ENCODE measurements around the gene RHOH.
"Not testable (repeated sequence)": the region's sequence is repeated elsewhere in the genome, so short reads cannot be mapped to it uniquely, and the experiment has no call there.

RHOH gene

DNA sequence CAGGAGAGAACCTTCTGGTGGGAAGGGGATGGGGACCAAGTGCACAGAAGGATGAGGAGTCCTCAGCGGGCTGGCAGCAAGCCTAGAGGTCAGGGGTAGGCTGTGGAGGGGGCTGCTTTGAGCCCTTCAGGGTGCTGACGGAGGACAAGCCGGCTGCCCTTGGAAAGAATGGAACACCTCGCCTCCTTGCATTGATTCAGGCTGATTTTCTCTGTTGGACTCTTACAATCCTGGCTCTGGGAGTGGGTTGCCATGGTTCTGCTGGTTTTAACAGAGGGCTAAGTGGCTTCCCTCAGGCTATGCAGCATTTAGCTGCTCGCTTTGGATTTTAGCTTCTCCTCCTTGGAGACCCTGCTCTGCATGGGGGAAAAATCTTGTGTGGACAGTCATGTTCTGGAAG lies 88.9 kb downstream of the RHOH start:
- DNase-seq (ENCODE audit: insufficient read length, low spot score) = no peak

DNA sequence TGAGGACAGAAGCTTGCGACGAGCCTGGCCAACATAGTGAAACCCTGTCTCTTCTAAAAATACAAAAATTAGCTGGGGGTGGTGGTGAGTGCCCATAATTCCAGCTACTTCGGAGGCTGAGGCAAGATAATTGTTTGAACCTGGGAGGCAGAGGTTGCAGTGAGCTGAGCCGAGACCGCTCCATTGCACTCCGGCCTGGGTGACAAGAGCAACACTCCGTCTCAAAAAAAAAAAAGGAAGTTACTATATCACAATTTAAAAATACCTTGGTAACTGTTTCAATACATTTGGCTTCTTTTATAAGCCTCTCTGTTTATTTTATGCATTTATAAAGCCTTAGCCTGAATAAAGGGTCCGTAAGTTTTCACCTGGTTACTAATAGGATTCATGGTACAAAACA lies 91.7 kb downstream of the RHOH start:
- DNase-seq (ENCODE audit: insufficient read length, low spot score) = no peak

More for the DNA sequence above, 88.9 kb downstream of the RHOH start:
- no peak for FAIRE-seq

DNA sequence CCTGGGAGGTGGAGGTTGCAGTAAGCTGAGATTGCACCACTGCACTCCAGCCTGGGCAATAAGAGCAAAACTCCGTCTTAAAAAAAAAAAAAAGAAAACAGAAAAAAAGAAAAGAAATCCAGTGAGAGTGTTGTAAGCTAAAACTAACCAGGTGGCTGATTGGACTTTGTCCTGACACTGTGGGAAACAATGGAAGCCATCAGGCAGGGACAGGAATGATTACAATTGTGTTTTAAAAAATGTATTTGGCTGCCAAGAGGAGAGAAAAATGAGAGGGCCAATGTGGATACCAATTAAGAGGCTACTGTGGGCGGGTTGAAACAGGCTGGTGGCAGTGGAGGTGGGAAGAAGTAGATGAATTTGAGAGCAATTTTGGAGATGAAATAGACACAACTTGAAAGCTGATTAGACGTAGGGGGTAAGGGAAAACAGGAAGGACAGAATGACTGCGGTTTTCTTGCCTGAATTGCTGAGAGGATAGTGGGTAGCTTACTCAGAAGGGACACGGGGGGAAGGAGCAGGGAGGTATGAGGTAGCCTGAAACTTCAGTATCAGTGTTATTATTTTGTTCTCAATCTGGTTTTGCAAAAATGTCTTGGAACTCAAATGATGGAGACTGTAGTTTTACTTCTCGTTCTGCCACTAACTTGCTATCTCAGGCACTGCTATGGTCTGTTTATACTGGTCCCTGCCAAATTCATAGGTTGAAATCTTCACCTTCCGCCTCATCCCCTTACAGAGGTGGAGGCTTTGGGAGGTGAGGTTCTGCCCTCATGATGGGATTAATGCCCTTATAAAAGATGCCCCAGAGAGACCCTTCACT lies 92.7 kb downstream of the RHOH start:
- no peak for DNase-seq (ENCODE audit: insufficient read length, low spot score)
- FAIRE-seq = no peak

More for the DNA sequence above, 91.7 kb downstream of the RHOH start:
- FAIRE-seq = no peak

DNA sequence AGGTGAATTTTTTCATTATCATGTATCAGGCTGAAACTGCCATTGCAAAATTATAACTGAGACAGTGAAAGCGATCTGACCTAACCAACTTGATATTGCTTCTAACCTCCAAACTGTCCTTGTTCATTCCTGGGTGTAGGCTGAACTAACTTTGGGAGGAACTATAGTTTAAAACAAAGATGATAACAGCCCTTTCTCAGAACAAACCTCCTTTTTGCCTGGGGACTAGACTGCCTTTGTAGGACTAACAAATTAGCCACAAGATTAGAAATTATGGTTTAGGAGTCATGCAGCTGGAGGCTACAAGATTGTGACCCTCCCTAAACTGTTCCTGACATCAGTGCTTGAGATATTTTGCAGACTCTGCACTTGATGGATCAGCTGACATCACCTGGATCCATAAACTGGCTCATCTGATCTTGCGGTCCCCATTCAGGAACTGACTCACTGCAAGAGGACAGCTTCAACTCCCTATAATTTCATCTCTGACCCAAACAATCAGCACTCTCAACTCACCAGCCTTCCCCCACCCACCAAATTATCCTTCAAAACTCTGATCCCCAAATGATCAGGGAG lies 93.9 kb downstream of the RHOH start:
- not testable (repeated sequence) for DNase-seq (ENCODE audit: insufficient read length, low spot score); FAIRE-seq

DNA sequence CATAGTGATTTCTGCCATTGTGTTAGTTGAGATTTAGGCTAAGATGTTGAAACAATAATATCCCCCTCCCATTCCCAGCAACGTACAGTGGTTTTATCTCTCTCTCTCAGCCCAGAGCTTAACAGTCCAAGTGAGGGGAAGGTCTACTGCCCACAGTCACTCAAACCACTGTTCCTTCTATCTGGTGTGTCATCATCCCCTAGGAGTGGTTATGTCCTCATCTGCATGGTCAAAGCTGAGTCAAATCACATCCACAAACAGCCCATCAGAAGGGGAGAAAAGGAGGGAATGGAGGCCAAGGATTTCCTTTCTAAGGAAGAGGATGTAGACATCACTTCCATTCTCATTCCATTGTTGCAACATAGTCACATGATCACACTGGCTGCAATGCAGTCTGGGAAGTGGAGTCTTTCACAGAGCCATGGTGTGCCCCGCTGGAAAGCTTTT lies 95.5 kb downstream of the RHOH start:
- DNase-seq (ENCODE audit: insufficient read length, low spot score) = no peak
- no peak for FAIRE-seq

DNA sequence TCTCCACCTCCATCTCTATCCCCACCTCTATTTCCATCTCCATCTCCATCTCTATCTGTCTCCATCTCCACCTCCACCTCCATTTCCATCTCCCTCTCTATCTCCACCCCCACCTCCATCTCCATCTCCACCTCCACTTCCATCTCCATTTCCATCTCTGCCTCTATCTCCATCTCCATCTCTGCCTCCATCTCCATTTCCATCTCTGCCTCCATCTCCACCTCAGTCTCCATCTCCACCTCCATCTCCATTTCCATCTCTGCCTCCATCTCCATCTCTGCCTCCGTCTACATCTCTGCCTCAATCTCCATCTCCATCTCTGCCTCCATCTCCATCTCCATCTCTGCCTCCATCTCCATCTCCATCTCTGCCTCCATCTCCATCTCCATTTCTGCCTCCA lies 97.5 kb downstream of the RHOH start:
- DNase-seq (ENCODE audit: insufficient read length, low spot score) (no peak), FAIRE-seq (no peak)

DNA sequence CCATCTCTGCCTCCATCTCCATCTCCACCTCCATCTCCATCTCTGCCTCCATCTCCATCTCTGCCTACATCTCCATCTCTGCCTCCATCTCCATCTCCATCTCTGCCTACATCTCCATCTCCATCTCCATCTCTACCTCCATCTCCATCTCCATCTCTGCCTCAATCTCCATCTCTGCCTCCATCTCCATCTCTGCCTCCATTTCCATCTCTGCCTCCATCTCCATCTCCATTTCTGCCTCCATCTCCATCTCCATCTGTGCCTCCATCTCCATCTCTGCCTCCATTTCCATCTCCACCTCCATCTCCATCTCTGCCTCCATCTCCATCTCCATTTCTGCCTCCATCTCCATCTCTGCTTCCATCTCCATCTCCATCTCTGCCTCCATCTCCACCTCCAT lies 98.2 kb downstream of the RHOH start:
- DNase-seq (ENCODE audit: insufficient read length, low spot score) = not testable (repeated sequence)
- FAIRE-seq = peak; percentile 74

DNA sequence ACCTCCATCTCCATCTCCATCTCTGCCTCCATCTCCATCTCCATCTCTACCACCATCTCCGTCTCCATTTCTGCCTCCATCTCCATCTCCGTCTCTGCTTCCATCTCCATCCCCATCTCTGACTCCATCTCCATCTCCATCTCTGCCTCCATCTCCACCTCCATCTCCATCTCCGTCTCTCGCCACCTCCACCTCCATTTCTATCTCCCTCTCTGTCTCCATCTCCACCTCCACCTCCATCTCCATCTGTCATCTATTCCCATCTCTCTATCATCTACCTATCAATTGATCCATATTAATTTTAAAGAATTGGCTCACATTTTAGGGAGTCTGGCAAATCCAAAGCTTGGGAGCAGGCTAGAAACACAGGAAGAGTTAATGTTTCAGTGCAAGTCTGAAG lies 98.7 kb downstream of the RHOH start:
- no peak for FAIRE-seq
- no peak for DNase-seq (ENCODE audit: insufficient read length, low spot score)

Measured in HTR-8/SVneo (cell line).